ENCODE data around the gene HTR1B. TPM values are rescaled to one million over a fixed set of nuclear protein-coding genes. Genes with fewer than 3 reads are reported as not detected.

The HTR1B gene
- total and polyA plus RNA-seq, 10 donors, result 0.16 to 0.39 (median 0.20) TPM; not detected in 7

- Histone ChIP-seq H3K9me3 (peaks cover 0 to 3% (median 0%) of the 10 kb centered on the region in 8 donors), H3K27me3 (replicated peaks in 1 of 7) (peaks cover 11 to 97% (median 52%) of the 10 kb centered on the region in 7 donors), H3K27ac (no peak overlapping the region), H3K4me1 (peaks cover 5 to 40% (median 20%) of the 10 kb centered on the region in 6 donors), H3K4me3 (peak overlapping the region in 6 of 8 donors; percentile 9 to 59 (median 26)), H3K36me3 (no peaks in the 10 kb centered on the region)
- intact Hi-C loops (cut with DNase I; ENCODE audit: low total_unique reads), result no loop called here
- DNase-seq, result no peak
- TF ChIP-seq, protein P1, sequence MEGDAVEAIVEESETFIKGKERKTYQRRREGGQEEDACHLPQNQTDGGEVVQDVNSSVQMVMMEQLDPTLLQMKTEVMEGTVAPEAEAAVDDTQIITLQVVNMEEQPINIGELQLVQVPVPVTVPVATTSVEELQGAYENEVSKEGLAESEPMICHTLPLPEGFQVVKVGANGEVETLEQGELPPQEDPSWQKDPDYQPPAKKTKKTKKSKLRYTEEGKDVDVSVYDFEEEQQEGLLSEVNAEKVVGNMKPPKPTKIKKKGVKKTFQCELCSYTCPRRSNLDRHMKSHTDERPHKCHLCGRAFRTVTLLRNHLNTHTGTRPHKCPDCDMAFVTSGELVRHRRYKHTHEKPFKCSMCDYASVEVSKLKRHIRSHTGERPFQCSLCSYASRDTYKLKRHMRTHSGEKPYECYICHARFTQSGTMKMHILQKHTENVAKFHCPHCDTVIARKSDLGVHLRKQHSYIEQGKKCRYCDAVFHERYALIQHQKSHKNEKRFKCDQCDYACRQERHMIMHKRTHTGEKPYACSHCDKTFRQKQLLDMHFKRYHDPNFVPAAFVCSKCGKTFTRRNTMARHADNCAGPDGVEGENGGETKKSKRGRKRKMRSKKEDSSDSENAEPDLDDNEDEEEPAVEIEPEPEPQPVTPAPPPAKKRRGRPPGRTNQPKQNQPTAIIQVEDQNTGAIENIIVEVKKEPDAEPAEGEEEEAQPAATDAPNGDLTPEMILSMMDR (IDR thresholded peaks at IDR 0.05 in 8 of 11, conservative IDR thresholded peaks at IDR 0.05 in 3 of 11), result no peak
- TF ChIP-seq POLR2AphosphoS5 (IDR thresholded peaks at IDR 0.05) (no peak), POLR2A (IDR thresholded peaks at IDR 0.05) (no peak)
- WGBS, 5 donors, result 6 to 9% (median 6%) methylated on average over 48 to 55 of the region's 55 CpGs
These were observed 658 bp downstream of the HTR1B start for GRCh38 chr6:77462359-77463307.

GRCh38 chr6:77461796-77462195 lies 1.5 kb downstream of the HTR1B start:
- peaks cover 5 to 37% (median 20%) of the 10 kb centered on the region in 6 donors for H3K4me1 ChIP-seq
- 52 to 71% (median 54%) methylated on average over 8 of the region's 8 CpGs for WGBS, 5 donors
- no peaks in the 10 kb centered on the region for H3K36me3 ChIP-seq
- no peak overlapping the region for H3K27ac ChIP-seq
- intact Hi-C loops (cut with DNase I; ENCODE audit: low total_unique reads), result no loop called here
- H3K4me3 ChIP-seq, result peak overlapping the region in 1 of 8 donors; percentile 25
- peaks cover 11 to 91% (median 50%) of the 10 kb centered on the region in 7 donors for H3K27me3 ChIP-seq (replicated peaks in 1 of 7)
- H3K9me3 ChIP-seq, result peaks cover 0 to 3% (median 0%) of the 10 kb centered on the region in 8 donors
- TF ChIP-seq POLR2A (IDR thresholded peaks at IDR 0.05), result no peak
- no peak for TF ChIP-seq POLR2AphosphoS5 (IDR thresholded peaks at IDR 0.05)
- TF ChIP-seq, protein P1 (IDR thresholded peaks at IDR 0.05 in 8 of 11, conservative IDR thresholded peaks at IDR 0.05 in 3 of 11), result no peak
- no peak for DNase-seq

GRCh38 chr6:77458421-77458820 lies 4.9 kb downstream of the HTR1B start:
- H3K27me3 ChIP-seq (replicated peaks in 1 of 7), result peaks cover 4 to 57% (median 22%) of the 10 kb centered on the region in 7 donors
- H3K27ac ChIP-seq, result no peak overlapping the region
- no peaks in the 10 kb centered on the region for H3K9me3 ChIP-seq
- WGBS, 5 donors, result 53 to 83% (median 71%) methylated on average over 1 of the region's 1 CpG
- intact Hi-C loops (cut with DNase I; ENCODE audit: low total_unique reads), result loop anchor here (5.0 kb wide), 1 partner anchor 1521 kb away; no protein-coding TSS in a partner anchor
- H3K36me3 ChIP-seq, result no peaks in the 10 kb centered on the region
- no peak overlapping the region for H3K4me3 ChIP-seq
- H3K4me1 ChIP-seq, result peaks cover under 1 to 14% (median 7%) of the 10 kb centered on the region in 6 donors
- TF ChIP-seq, protein P1 (IDR thresholded peaks at IDR 0.05 in 8 of 11, conservative IDR thresholded peaks at IDR 0.05 in 3 of 11), result no peak
- no peak for TF ChIP-seq POLR2A (IDR thresholded peaks at IDR 0.05)
- no peak for TF ChIP-seq POLR2AphosphoS5 (IDR thresholded peaks at IDR 0.05)
- no peak for DNase-seq

Measured in spleen (tissue), 11 donors.